OCI-LY7 (cell line): ENCODE data around the gene ZNF445. TPM values are rescaled to one million over a fixed set of nuclear protein-coding genes. Genes with fewer than 3 reads are reported as not detected.
"Not testable (repeated sequence)": the region's sequence is repeated elsewhere in the genome, so short reads cannot be mapped to it uniquely, and the experiment has no call there.

Experiments used
- BruUV-seq: library from RNA; stranded (reverse); fragments of 400-500 nt; replicated peaks from 2 replicates; lab custom pipeline; 2021; lab: Mats Ljungman, UMichigan
- CTCF ChIA-PET: fragments of 300-600 bp; sonication (Branson Sonifier 250); formaldehyde crosslinking; loops from one replicate; lab custom pipeline; 2022; ENCODE audit warnings: antibody characterized with exemption; ENCODE audit not compliant: unreplicated experiment; lab: Charles Lee
- POLR2A ChIA-PET: fragments of 300-600 bp; sonication (Branson Sonifier 250); formaldehyde crosslinking; loops from one replicate; lab custom pipeline; 2022; ENCODE audit warnings: antibody characterized with exemption; lab: Charles Lee
- DNase-seq: peaks from one replicate; pipeline ENCODE4 v3.0.0-alpha.2; 2015; ENCODE audit warnings: low spot score
- H2AFZ ChIP-seq: fragments of 200-600 bp; sonication (generic), shearing (Covaris generic); 2 replicates; pipeline ENCODE4 v1.6.1; 2014; ENCODE audit warnings: mild to moderate bottlenecking, antibody characterized with exemption, low read length, moderate library complexity
- H3K27ac ChIP-seq: fragments of 200-600 bp; sonication (generic); 2 replicates; pipeline ENCODE4 v1.5.1; 2014; ENCODE audit warnings: mixed run types, low read depth, mild to moderate bottlenecking, moderate library complexity, low read length, inconsistent platforms; ENCODE audit not compliant: poor library complexity, severe bottlenecking
- H3K36me3 ChIP-seq: fragments of 200-600 bp; sonication (generic); 2 replicates; pipeline ENCODE4 v1.6.1; 2014; ENCODE audit warnings: mild to moderate bottlenecking, antibody characterized with exemption, low read length, moderate library complexity, mixed read lengths; ENCODE audit not compliant: insufficient read depth
- H3K4me1 ChIP-seq: fragments of 200-600 bp; sonication (generic); 2 replicates; pipeline ENCODE4 v1.5.1; 2014; ENCODE audit warnings: mild to moderate bottlenecking, low read length; ENCODE audit not compliant: insufficient read depth, poor library complexity, severe bottlenecking
- H3K4me2 ChIP-seq: fragments of 200-600 bp; sonication (generic); 2 replicates; pipeline ENCODE4 v1.6.1; 2014; ENCODE audit warnings: mild to moderate bottlenecking, low read length
- H3K4me3 ChIP-seq: fragments of 200-600 bp; sonication (generic); 2 replicates; pipeline ENCODE4 v1.5.1; 2014; ENCODE audit warnings: mild to moderate bottlenecking, low read depth, low read length; ENCODE audit not compliant: poor library complexity, severe bottlenecking
- H3K79me2 ChIP-seq: fragments of 200-600 bp; sonication (generic); 2 replicates; pipeline ENCODE4 v1.6.1; 2016; ENCODE audit warnings: low read depth, mild to moderate bottlenecking, low read length, moderate library complexity, mixed read lengths; ENCODE audit not compliant: insufficient read depth
- H3K9me2 ChIP-seq: fragments of 200-600 bp; sonication (generic); 2 replicates; pipeline ENCODE4 v1.6.1; 2016; ENCODE audit warnings: mild to moderate bottlenecking, low read length, mixed read lengths; ENCODE audit not compliant: insufficient read depth
- H3K9me3 ChIP-seq: fragments of 200-600 bp; sonication (generic); 2 replicates; pipeline ENCODE4 v1.6.1; 2014; ENCODE audit warnings: mild to moderate bottlenecking, mixed run types, low read length, mixed read lengths
- H4K20me1 ChIP-seq: fragments of 200-600 bp; sonication (generic); 2 replicates; pipeline ENCODE4 v1.6.1; 2014; ENCODE audit warnings: mild to moderate bottlenecking, antibody characterized with exemption, low read length, moderate library complexity, mixed read lengths; ENCODE audit not compliant: insufficient read depth
- CTCF ChIP-seq: fragments of 200-600 bp; sonication (generic); conservative IDR thresholded peaks from 2 replicates; pipeline ENCODE4 v1.5.1; 2014; ENCODE audit warnings: mild to moderate bottlenecking, antibody characterized with exemption, low read length, moderate library complexity, mixed read lengths
- EZH2phosphoT487 ChIP-seq: fragments of 200-600 bp; sonication (generic); IDR thresholded peaks from 2 replicates; pipeline ENCODE4 v1.6.1; 2018; ENCODE audit warnings: low read depth, borderline replicate concordance, mild to moderate bottlenecking, mixed run types, antibody characterized with exemption, low read length, moderate library complexity, mixed read lengths
- intact Hi-C: fragments of 100-400 bp; cut with micrococcal nuclease; formaldehyde crosslinking; loops from one replicate; pipeline ENCODE4 v1.10.0; 2022; ENCODE audit not compliant: unreplicated experiment
- total RNA-seq, 2 experiments: library from RNA; depleted of rRNA in 1 of 2; stranded (reverse); fragments of >200 nt in 1 of 2; shearing (Covaris generic) in 1 of 2; gene quantifications; 2 replicates each; pipeline ENCODE4 v1.2.3, GENCODE V29; 2014 to 2022

Gene ZNF445
- total RNA-seq, 2 experiments from 2014 or later: 3.4 to 11.7 TPM

GRCh38 chr3:44467241-44467640 lies 10.2 kb downstream of the ZNF445 start:
- Histone ChIP-seq H3K4me3 (no peak overlapping the region), H3K4me2 (no peak overlapping the region), H4K20me1 (no peaks in the 10 kb centered on the region), H3K9me3 (no peaks in the 10 kb centered on the region), H3K36me3 (peaks cover 6% of the 10 kb centered on the region), H3K79me2 (no peaks in the 10 kb centered on the region), H3K4me1 (peaks cover 4% of the 10 kb centered on the region), H2AFZ (no peak overlapping the region), H3K9me2 (no peaks in the 10 kb centered on the region), H3K27ac (no peak overlapping the region)
- intact Hi-C loops: no loop called here
- BruUV-seq: no TSS peak
- POLR2A ChIA-PET: interaction anchor here (0.8 kb wide), 1 partner anchor 336 kb away, joined by 3 read pairs; no protein-coding TSS in a partner anchor
- no peak for TF ChIP-seq EZH2phosphoT487
- no peak for TF ChIP-seq CTCF
- CTCF ChIA-PET: no interaction called here
- no peak for DNase-seq

- POLR2A ChIA-PET: interaction anchor here (0.6 to 1.6 kb wide), 4 partner anchors 8 to 1738 kb away, joined by 3 to 5 read pairs (median 3); no protein-coding TSS in a partner anchor
- H2AFZ ChIP-seq, H3K4me2 ChIP-seq, DNase-seq, H3K27ac ChIP-seq, H3K79me2 ChIP-seq, BruUV-seq, H3K9me3 ChIP-seq, H4K20me1 ChIP-seq, H3K36me3 ChIP-seq, H3K4me1 ChIP-seq, intact Hi-C loops, H3K4me3 ChIP-seq, CTCF ChIA-PET, H3K9me2 ChIP-seq: not testable (repeated sequence)
These were observed 12.6 kb downstream of the ZNF445 start for GRCh38 chr3:44464920-44465319.

- CTCF ChIA-PET: no interaction called here
- Histone ChIP-seq H3K27ac (no peak overlapping the region), H3K36me3 (peaks cover 9% of the 10 kb centered on the region), H3K4me3 (no peak overlapping the region), H3K9me2 (no peaks in the 10 kb centered on the region), H2AFZ (no peak overlapping the region), H3K4me1 (no peaks in the 10 kb centered on the region), H3K79me2 (no peaks in the 10 kb centered on the region), H3K4me2 (no peak overlapping the region), H4K20me1 (no peaks in the 10 kb centered on the region), H3K9me3 (peaks cover 7% of the 10 kb centered on the region; the same call in 1 of the 2 replicates)
- DNase-seq: no peak
- BruUV-seq: no TSS peak
- intact Hi-C loops: no loop called here
- TF ChIP-seq CTCF (no peak), EZH2phosphoT487 (no peak)
- POLR2A ChIA-PET: interaction anchor here (0.7 to 1.6 kb wide), 3 partner anchors 8 to 1738 kb away, joined by 3 to 5 read pairs (median 3); no protein-coding TSS in a partner anchor
These were observed 13.0 kb downstream of the ZNF445 start for GRCh38 chr3:44464509-44464908.

- H3K4me3 ChIP-seq, H3K4me1 ChIP-seq, intact Hi-C loops, H3K27ac ChIP-seq, CTCF ChIA-PET, H3K79me2 ChIP-seq, H3K4me2 ChIP-seq, H3K9me2 ChIP-seq, H4K20me1 ChIP-seq, H3K9me3 ChIP-seq, BruUV-seq, DNase-seq, H2AFZ ChIP-seq: not testable (repeated sequence)
- POLR2A ChIA-PET: interaction anchor here (0.6 to 1.1 kb wide), 2 partner anchors 9 to 17 kb away, joined by 3 to 7 read pairs; no protein-coding TSS in a partner anchor
- H3K36me3 ChIP-seq: peaks cover 22% of the 10 kb centered on the region
These were observed 17.4 kb downstream of the ZNF445 start for GRCh38 chr3:44460050-44460449.
